Progenitor cell of endocrine pancreas (in vitro differentiated cells): ENCODE measurements around the gene ARMC7. TPM values are rescaled to one million over a fixed set of nuclear protein-coding genes. Genes with fewer than 3 reads are reported as not detected.
A peak's percentile ranks its signal among the peaks of the same experiment; 100 is the strongest.

ENCODE experiments used
- DNase-seq: peaks from one replicate; pipeline ENCODE4 v3.0.0; 2021; ENCODE audit warnings: low spot score; ENCODE audit not compliant: unreplicated experiment
- H3K27ac Mint-ChIP-seq: 2 replicates; pipeline ENCODE4 v1.8.0; 2021; ENCODE audit warnings: mild to moderate bottlenecking, moderate library complexity, mixed read lengths
- H3K27me3 Mint-ChIP-seq: 2 replicates; pipeline ENCODE4 v1.8.0; 2021; ENCODE audit warnings: mixed read lengths
- H3K36me3 Mint-ChIP-seq: 2 replicates; pipeline ENCODE4 v1.8.0; 2022; ENCODE audit warnings: mixed read lengths; ENCODE audit not compliant: insufficient read depth
- H3K4me1 Mint-ChIP-seq: 2 replicates; pipeline ENCODE4 v1.8.0; 2021; ENCODE audit warnings: low read depth, mixed read lengths
- H3K4me3 Mint-ChIP-seq: 2 replicates; pipeline ENCODE4 v1.8.0; 2021; ENCODE audit warnings: low read depth, mild to moderate bottlenecking, moderate library complexity, mixed read lengths
- H3K9me3 Mint-ChIP-seq: 2 replicates; pipeline ENCODE4 v1.8.0; 2021; ENCODE audit warnings: low read depth, mixed read lengths
- total RNA-seq: library from RNA; stranded (reverse); gene quantifications from 2 replicates; pipeline ENCODE4 v1.2.1, GENCODE V29; 2021
- TF ChIP-seq, protein P1 (sequence below): fragments of 200-600 bp; sonication (generic); IDR thresholded peaks from one replicate; pipeline ENCODE4 v1.5.0; 2021; ENCODE audit warnings: antibody characterized with exemption, mild to moderate bottlenecking; ENCODE audit not compliant: unreplicated experiment

The ARMC7 gene
- total RNA-seq, 1 donor from 2014 or later = 16.7 TPM

DNA sequence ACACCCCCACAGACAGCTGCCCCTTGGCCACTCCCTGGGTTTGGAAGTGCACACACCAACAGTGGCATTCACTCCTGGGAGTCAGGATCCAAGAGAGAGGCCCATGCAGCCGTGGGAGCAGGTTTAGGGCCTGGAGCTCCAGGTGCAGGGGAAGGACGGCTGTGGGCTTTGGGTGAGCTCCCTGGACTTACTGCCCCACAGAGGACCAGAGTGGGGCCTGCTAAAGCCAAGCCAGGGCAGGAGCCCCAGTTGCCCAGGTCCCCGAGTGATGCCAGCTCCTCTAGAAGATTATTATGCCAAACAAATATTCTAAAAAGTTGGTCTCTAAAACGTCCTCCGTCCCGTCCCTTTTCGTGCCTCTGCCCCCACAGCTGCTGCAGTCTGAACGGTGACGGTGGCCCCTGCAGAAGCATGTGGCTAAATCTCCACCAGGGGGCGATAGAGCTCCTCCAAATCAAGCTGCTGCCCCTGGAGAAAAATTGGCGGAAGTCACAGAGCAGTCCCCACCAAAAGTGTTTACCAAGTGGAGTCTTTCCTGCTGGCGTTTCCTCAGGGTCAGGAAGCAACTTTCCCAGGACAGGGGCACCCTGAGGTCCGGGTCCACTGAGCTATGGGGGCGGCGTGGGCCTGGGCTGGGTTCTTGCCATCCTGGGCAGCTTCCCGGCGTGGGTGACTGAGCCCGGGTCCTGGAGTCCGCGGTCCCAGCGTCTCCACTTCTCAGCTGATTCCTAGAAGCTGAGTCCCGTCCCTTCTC lies 4.2 kb downstream of the ARMC7 start:
- Mint-ChIP-seq H3K27me3 (no peaks in the 10 kb centered on the region), H3K4me3 (no peak overlapping the region), H3K36me3 (peaks cover 12% of the 10 kb centered on the region), H3K9me3 (no peaks in the 10 kb centered on the region), H3K27ac (peak overlapping the region; percentile 38), H3K4me1 (peaks cover 13% of the 10 kb centered on the region)
- TF ChIP-seq, protein P1, sequence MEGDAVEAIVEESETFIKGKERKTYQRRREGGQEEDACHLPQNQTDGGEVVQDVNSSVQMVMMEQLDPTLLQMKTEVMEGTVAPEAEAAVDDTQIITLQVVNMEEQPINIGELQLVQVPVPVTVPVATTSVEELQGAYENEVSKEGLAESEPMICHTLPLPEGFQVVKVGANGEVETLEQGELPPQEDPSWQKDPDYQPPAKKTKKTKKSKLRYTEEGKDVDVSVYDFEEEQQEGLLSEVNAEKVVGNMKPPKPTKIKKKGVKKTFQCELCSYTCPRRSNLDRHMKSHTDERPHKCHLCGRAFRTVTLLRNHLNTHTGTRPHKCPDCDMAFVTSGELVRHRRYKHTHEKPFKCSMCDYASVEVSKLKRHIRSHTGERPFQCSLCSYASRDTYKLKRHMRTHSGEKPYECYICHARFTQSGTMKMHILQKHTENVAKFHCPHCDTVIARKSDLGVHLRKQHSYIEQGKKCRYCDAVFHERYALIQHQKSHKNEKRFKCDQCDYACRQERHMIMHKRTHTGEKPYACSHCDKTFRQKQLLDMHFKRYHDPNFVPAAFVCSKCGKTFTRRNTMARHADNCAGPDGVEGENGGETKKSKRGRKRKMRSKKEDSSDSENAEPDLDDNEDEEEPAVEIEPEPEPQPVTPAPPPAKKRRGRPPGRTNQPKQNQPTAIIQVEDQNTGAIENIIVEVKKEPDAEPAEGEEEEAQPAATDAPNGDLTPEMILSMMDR = peak; percentile 92
- DNase-seq = peak; percentile 78

DNA sequence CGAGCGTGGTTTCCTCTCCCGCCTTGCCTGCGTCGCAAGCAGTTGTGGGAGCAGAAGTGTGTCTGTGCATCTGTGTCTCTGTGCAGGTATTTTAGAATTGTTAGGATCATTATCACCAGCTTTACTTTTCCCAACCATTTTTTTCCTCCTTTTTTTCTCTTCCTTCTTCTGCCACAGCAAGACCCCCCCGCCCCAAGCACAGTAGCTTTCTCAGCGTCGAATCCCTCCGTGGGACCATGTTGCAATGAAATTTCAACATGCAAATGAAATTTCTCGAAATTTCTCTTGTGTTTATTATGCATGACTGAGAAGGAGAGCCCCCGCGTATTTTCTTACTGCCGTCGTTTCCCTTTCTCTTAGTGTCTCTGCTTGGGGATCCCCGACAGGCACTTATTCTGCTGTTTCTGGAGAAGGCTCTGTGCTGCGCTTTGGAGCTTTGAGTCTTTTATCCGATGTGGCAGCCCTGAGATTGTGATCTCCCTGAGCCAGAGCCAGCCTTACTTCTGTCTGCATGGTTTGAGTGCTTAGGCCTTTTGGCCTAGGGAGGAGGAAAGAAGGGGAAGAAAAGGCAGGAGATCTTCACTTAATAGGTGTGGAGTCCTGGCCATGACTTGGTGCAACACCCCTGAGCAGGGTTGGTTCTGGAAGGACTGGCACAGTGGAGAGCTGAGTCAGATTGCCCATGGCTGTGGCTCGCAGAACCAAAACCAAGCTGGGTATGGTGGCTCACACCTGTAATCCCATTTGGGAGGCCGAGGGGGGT lies 5.0 kb downstream of the ARMC7 start:
- H3K27ac Mint-ChIP-seq = no peak overlapping the region
- peaks cover 14% of the 10 kb centered on the region for H3K36me3 Mint-ChIP-seq
- DNase-seq = no peak
- no peaks in the 10 kb centered on the region for H3K27me3 Mint-ChIP-seq
- peaks cover 13% of the 10 kb centered on the region for H3K4me1 Mint-ChIP-seq
- TF ChIP-seq, protein P1 = no peak
- no peak overlapping the region for H3K4me3 Mint-ChIP-seq
- H3K9me3 Mint-ChIP-seq = no peaks in the 10 kb centered on the region

DNA sequence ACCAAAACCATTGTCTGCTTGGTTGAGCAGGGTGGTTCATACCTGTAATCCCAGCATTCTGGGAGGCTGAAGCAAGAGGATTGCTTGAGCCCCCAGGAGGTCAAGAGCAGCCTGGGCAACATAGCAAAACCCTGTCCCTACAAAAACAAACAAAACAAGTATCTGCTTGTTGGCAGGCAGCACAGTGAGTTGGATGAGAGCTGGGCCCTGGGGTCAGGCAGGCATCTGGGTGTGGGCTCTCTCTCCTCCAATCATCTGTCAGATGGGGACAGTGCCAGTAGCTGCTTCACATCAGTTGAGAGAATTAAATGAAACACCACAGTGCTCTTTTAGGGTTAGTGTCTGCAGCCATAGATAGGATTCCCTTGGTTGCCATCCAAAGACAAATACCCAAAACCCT lies 5.8 kb downstream of the ARMC7 start:
- no peak for DNase-seq
- peaks cover 17% of the 10 kb centered on the region for H3K36me3 Mint-ChIP-seq
- no peaks in the 10 kb centered on the region for H3K27me3 Mint-ChIP-seq
- H3K9me3 Mint-ChIP-seq = no peaks in the 10 kb centered on the region
- H3K4me3 Mint-ChIP-seq = no peak overlapping the region
- TF ChIP-seq, protein P1 = no peak
- no peak overlapping the region for H3K27ac Mint-ChIP-seq
- H3K4me1 Mint-ChIP-seq = peaks cover 9% of the 10 kb centered on the region

DNA sequence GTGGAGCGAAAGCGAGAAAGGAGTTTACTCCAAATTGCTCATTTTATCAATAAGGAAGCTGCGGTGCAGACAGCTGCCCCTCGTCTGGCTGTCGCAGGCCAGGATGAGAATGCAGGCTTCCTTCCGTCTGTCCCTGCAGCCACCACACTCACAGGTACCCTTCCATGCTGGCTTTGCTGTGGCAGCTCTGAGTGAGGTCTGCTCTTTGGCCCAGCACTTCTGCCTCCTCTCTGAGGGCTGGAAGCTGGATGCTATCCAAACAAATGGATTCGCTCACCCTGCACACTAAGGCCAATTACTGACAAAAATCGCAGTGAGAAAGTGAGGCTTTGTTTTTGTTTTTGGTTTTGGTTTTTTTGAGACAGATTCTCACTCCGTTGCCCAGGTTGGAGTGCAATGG lies 7.0 kb downstream of the ARMC7 start:
- Mint-ChIP-seq H3K4me3 (no peak overlapping the region), H3K36me3 (peaks cover 21% of the 10 kb centered on the region), H3K4me1 (peaks cover 9% of the 10 kb centered on the region), H3K27ac (no peak overlapping the region), H3K27me3 (no peaks in the 10 kb centered on the region), H3K9me3 (no peaks in the 10 kb centered on the region)
- TF ChIP-seq, protein P1 = no peak
- DNase-seq = no peak

DNA sequence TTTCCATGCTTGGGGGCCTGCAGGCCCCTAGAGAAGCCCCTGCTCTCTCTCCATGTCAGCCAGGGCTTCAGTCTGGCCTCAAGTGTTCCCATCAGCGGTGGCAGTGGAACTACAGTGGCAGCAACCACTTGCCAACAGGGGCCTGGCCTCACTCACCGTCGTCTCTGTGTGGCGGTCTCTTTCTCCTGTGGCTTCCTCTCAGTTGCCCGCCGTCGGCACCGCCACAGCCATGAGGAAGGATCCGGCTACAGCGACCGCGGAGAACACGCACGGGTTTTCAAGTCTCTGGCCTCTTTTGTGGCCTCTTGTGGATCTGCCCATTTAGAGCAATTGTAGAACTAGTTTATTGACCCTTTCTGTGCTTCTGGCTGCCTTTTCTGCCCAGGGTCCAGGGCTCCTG lies 8.5 kb downstream of the ARMC7 start:
- H3K4me1 Mint-ChIP-seq = peaks cover 5% of the 10 kb centered on the region

More for the DNA sequence above, 8.5 kb downstream of the ARMC7 start:
- TF ChIP-seq, protein P1 = no peak
- H3K36me3 Mint-ChIP-seq = peaks cover 16% of the 10 kb centered on the region
- DNase-seq = no peak
- H3K27ac Mint-ChIP-seq = peak overlapping the region; percentile 59
- no peaks in the 10 kb centered on the region for H3K27me3 Mint-ChIP-seq
- H3K4me3 Mint-ChIP-seq = no peak overlapping the region
- no peaks in the 10 kb centered on the region for H3K9me3 Mint-ChIP-seq
